ENCODE data around the gene NIF3L1.
A peak's percentile ranks its signal among the peaks of the same experiment; 100 is the strongest.

The NIF3L1 gene

GRCh38 chr2:200888704-200889625, at the start of gene NIF3L1, which contains the start of gene PPIL3:
TSS of gene NIF3L1 (plus strand) at chr2:200889371. CDS start at chr2:200891944, 2,573 bp downstream.
TSS of gene PPIL3 (minus strand) at chr2:200889077. CDS start at chr2:200887615, 1,462 bp downstream.
- DNase-seq: peak; percentile 99

GRCh38 chr2:200839513-200839912, 49.7 kb upstream of the NIF3L1 start:
- no peak for DNase-seq

- no peak for DNase-seq
Observed at GRCh38 chr2:200843993-200844948, 44.9 kb upstream of the NIF3L1 start.

- DNase-seq: no peak
Observed at GRCh38 chr2:200845194-200845593, 44.0 kb upstream of the NIF3L1 start.

GRCh38 chr2:200845669-200846325, 43.4 kb upstream of the NIF3L1 start:
- DNase-seq: no peak

- DNase-seq: peak; percentile 75
Observed at GRCh38 chr2:200847269-200847668, 41.9 kb upstream of the NIF3L1 start.

- no peak for DNase-seq
Observed at GRCh38 chr2:200847939-200848338, 41.2 kb upstream of the NIF3L1 start.

GRCh38 chr2:200850512-200851256, 38.5 kb upstream of the NIF3L1 start:
- no peak for DNase-seq

GRCh38 chr2:200851398-200852248, 37.5 kb upstream of the NIF3L1 start:
- no peak for DNase-seq

GRCh38 chr2:200852605-200853004, 36.6 kb upstream of the NIF3L1 start:
- no peak for DNase-seq

- DNase-seq: no peak
Observed at GRCh38 chr2:200856806-200857205, 32.4 kb upstream of the NIF3L1 start.

GRCh38 chr2:200860092-200860795, 28.9 kb upstream of the NIF3L1 start:
- peak; percentile 52 for DNase-seq

- DNase-seq: no peak
Observed at GRCh38 chr2:200861617-200862155, 27.5 kb upstream of the NIF3L1 start.

GRCh38 chr2:200862532-200863000, 26.6 kb upstream of the NIF3L1 start:
- DNase-seq: peak; percentile 86

- no peak for DNase-seq
Observed at GRCh38 chr2:200863782-200864175, 25.4 kb upstream of the NIF3L1 start.

- peak; percentile 98 for DNase-seq
Observed at GRCh38 chr2:200864176-200865034, 24.8 kb upstream of the NIF3L1 start, which contains the start of gene CLK1. TSS of gene CLK1 (minus strand) at chr2:200864658. CDS start at chr2:200861862, 2,796 bp downstream.

GRCh38 chr2:200869014-200869413, 20.2 kb upstream of the NIF3L1 start:
- DNase-seq: no peak

GRCh38 chr2:200871151-200871550, 18.0 kb upstream of the NIF3L1 start:
- DNase-seq: no peak

GRCh38 chr2:200873560-200873959, 15.6 kb upstream of the NIF3L1 start:
- DNase-seq: peak; percentile 58

Data from inflammatory macrophage treated with lipopolysaccharide for 4 hours (primary cell).